ENCODE measurements around the gene PPME1. TPM values are rescaled to one million over a fixed set of nuclear protein-coding genes. Genes with fewer than 3 reads are reported as not detected.
A peak's percentile ranks its signal among the peaks of the same experiment; 100 is the strongest.

The PPME1 gene
- total RNA-seq, 1 donor from 2014 or later = 40.4 TPM

GRCh38 chr11:74265256-74265655 lies 94.2 kb downstream of the PPME1 start:
- DNase-seq (ENCODE audit: extremely low spot score, unreplicated experiment) = no peak
- no peak overlapping the region for H3K4me3 Mint-ChIP-seq (ENCODE audit: unreplicated experiment)
- H3K36me3 Mint-ChIP-seq (ENCODE audit: unreplicated experiment) = no peaks in the 10 kb centered on the region
- H3K27ac Mint-ChIP-seq (ENCODE audit: unreplicated experiment) = no peak overlapping the region
- peaks cover 4% of the 10 kb centered on the region for H3K4me1 Mint-ChIP-seq (ENCODE audit: unreplicated experiment)
- no peak for TF ChIP-seq CTCF (IDR thresholded peaks at IDR 0.05)
- H3K27me3 Mint-ChIP-seq (ENCODE audit: unreplicated experiment) = no peaks in the 10 kb centered on the region
- no peaks in the 10 kb centered on the region for H3K9me3 Mint-ChIP-seq (ENCODE audit: unreplicated experiment)

- no peaks in the 10 kb centered on the region for H3K9me3 Mint-ChIP-seq (ENCODE audit: unreplicated experiment)
- no peaks in the 10 kb centered on the region for H3K36me3 Mint-ChIP-seq (ENCODE audit: unreplicated experiment)
- no peaks in the 10 kb centered on the region for H3K27me3 Mint-ChIP-seq (ENCODE audit: unreplicated experiment)
- no peak overlapping the region for H3K4me3 Mint-ChIP-seq (ENCODE audit: unreplicated experiment)
- peaks cover 4% of the 10 kb centered on the region for H3K4me1 Mint-ChIP-seq (ENCODE audit: unreplicated experiment)
- DNase-seq (ENCODE audit: extremely low spot score, unreplicated experiment) = peak; percentile 44
- TF ChIP-seq CTCF (IDR thresholded peaks at IDR 0.05) = no peak
- no peak overlapping the region for H3K27ac Mint-ChIP-seq (ENCODE audit: unreplicated experiment)
These were observed 95.9 kb downstream of the PPME1 start for GRCh38 chr11:74267014-74267413.

GRCh38 chr11:74268456-74268855 lies 97.4 kb downstream of the PPME1 start:
- peaks cover 4% of the 10 kb centered on the region for H3K4me1 Mint-ChIP-seq (ENCODE audit: unreplicated experiment)
- H3K27me3 Mint-ChIP-seq (ENCODE audit: unreplicated experiment) = no peaks in the 10 kb centered on the region
- H3K27ac Mint-ChIP-seq (ENCODE audit: unreplicated experiment) = no peak overlapping the region
- no peak for DNase-seq (ENCODE audit: extremely low spot score, unreplicated experiment)
- H3K9me3 Mint-ChIP-seq (ENCODE audit: unreplicated experiment) = no peaks in the 10 kb centered on the region
- H3K4me3 Mint-ChIP-seq (ENCODE audit: unreplicated experiment) = no peak overlapping the region
- no peaks in the 10 kb centered on the region for H3K36me3 Mint-ChIP-seq (ENCODE audit: unreplicated experiment)
- no peak for TF ChIP-seq CTCF (IDR thresholded peaks at IDR 0.05)

GRCh38 chr11:74269161-74269811 lies 98.2 kb downstream of the PPME1 start:
- no peak overlapping the region for H3K27ac Mint-ChIP-seq (ENCODE audit: unreplicated experiment)
- no peaks in the 10 kb centered on the region for H3K36me3 Mint-ChIP-seq (ENCODE audit: unreplicated experiment)
- DNase-seq (ENCODE audit: extremely low spot score, unreplicated experiment) = no peak
- H3K9me3 Mint-ChIP-seq (ENCODE audit: unreplicated experiment) = no peaks in the 10 kb centered on the region
- peaks cover 4% of the 10 kb centered on the region for H3K4me1 Mint-ChIP-seq (ENCODE audit: unreplicated experiment)
- no peak overlapping the region for H3K4me3 Mint-ChIP-seq (ENCODE audit: unreplicated experiment)
- TF ChIP-seq CTCF (IDR thresholded peaks at IDR 0.05) = no peak
- no peaks in the 10 kb centered on the region for H3K27me3 Mint-ChIP-seq (ENCODE audit: unreplicated experiment)

GRCh38 chr11:74272276-74272675 lies 101.2 kb downstream of the PPME1 start:
- Mint-ChIP-seq H3K4me1 (ENCODE audit: unreplicated experiment) (no peaks in the 10 kb centered on the region), H3K9me3 (ENCODE audit: unreplicated experiment) (no peaks in the 10 kb centered on the region), H3K27me3 (ENCODE audit: unreplicated experiment) (no peaks in the 10 kb centered on the region), H3K27ac (ENCODE audit: unreplicated experiment) (no peak overlapping the region), H3K36me3 (ENCODE audit: unreplicated experiment) (no peaks in the 10 kb centered on the region), H3K4me3 (ENCODE audit: unreplicated experiment) (no peak overlapping the region)
- TF ChIP-seq CTCF (IDR thresholded peaks at IDR 0.05) = no peak
- no peak for DNase-seq (ENCODE audit: extremely low spot score, unreplicated experiment)
